HepG2 (cell line): Measurements from ENCODE around the gene SERBP1. TPM values are rescaled to one million over a fixed set of nuclear protein-coding genes. Genes with fewer than 3 reads are reported as not detected.
"Not testable (repeated sequence)": the region's sequence is repeated elsewhere in the genome, so short reads cannot be mapped to it uniquely, and the experiment has no call there.

Source experiments
- ATAC-seq: fragments of 200-7000 bp; cut with Tn5 transposase; 3 replicates; pipeline ENCODE4 v1.9.1; 2020; ENCODE audit warnings: mild to moderate bottlenecking, moderate library complexity
- BruUV-seq: library from RNA; stranded (reverse); fragments of 400-500 nt; replicated peaks from 2 replicates; lab custom pipeline; 2021; lab: Mats Ljungman, UMichigan
- CTCF ChIA-PET: fragments of 300-600 bp; formaldehyde crosslinking; extraction: SDS; loops from one replicate; lab custom pipeline; 2021; ENCODE audit warnings: low total read pairs, inconsistent platforms, low intra/inter-chr PET ratio; lab: Yijun Ruan, JAX
- POLR2A ChIA-PET: fragments of 350-600 bp; sonication (Branson Sonifier 250); formaldehyde crosslinking; loops from one replicate; lab custom pipeline; 2020; ENCODE audit warnings: antibody characterized with exemption, inconsistent platforms; lab: Yijun Ruan, JAX
- DNase-seq: peaks from one replicate; pipeline ENCODE4 v3.0.0-alpha.2; 2015; ENCODE audit warnings: low spot score
- FAIRE-seq: peaks from 3 replicates; lab custom pipeline; 2011; peaks lifted over from hg19 to GRCh38; lab: Jason Lieb, UNC
- H2AFZ ChIP-seq: one replicate; pipeline ENCODE4 v1.6.1; 2011; ENCODE audit warnings: low read length, inconsistent platforms
- H3K27ac ChIP-seq: fragments of 300-600 bp; 3 replicates; pipeline ENCODE4 v1.8.0; 2011; ENCODE audit warnings: mixed run types, mild to moderate bottlenecking, mixed read lengths, low read length, inconsistent platforms; ENCODE audit not compliant: insufficient read depth; ENCODE audit errors: extremely low read length
- H3K27me3 ChIP-seq, 2 experiments: fragments of 200-600 bp in 1 of 2; 2 replicates in 1 of 2; 3 replicates in 1 of 2; pipeline versions ENCODE4 v1.6.0 to v1.8.0; 2011; ENCODE audit warnings: low read length in 2 of 2, mild to moderate bottlenecking in 2 of 2, moderate library complexity in 2 of 2, inconsistent platforms in 1 of 2; ENCODE audit not compliant: insufficient read depth in 2 of 2, control insufficient read depth in 1 of 2
- H3K36me3 ChIP-seq, 2 experiments: fragments of 200-600 bp in 1 of 2; replicated peaks in 1 of 2; 2 replicates in 1 of 2; 3 replicates in 1 of 2; pipeline versions ENCODE4 v1.5.1 to v1.8.0; 2011; ENCODE audit warnings: low read length in 2 of 2, inconsistent platforms in 1 of 2; ENCODE audit not compliant: insufficient read depth in 2 of 2, control insufficient read depth in 1 of 2
- H3K4me1 ChIP-seq: 2 replicates; pipeline ENCODE4 v1.5.1; 2012; ENCODE audit warnings: low read length, inconsistent platforms; ENCODE audit not compliant: insufficient read depth
- H3K4me2 ChIP-seq: 2 replicates; pipeline ENCODE4 v1.6.0; 2011; ENCODE audit warnings: low read depth, low read length, inconsistent platforms
- H3K4me3 ChIP-seq, 3 experiments: fragments of 200-600 bp in 1 of 3; sonication (generic), shearing (Covaris generic) in 1 of 3; replicated peaks in 1 of 3; 2 replicates each; pipeline ENCODE4 v1.5.1; 2011 to 2016; ENCODE audit warnings: low read length in 3 of 3, inconsistent platforms in 2 of 3, low read depth in 2 of 3, mild to moderate bottlenecking in 2 of 3, control low read depth in 1 of 3, mixed read lengths in 1 of 3; ENCODE audit not compliant: insufficient read depth in 1 of 3
- H3K79me2 ChIP-seq: one replicate; pipeline ENCODE4 v1.6.1; 2011; ENCODE audit warnings: low read length, inconsistent platforms; ENCODE audit not compliant: insufficient read depth
- H3K9ac ChIP-seq: 2 replicates; pipeline ENCODE4 v1.6.0; 2011; ENCODE audit warnings: mild to moderate bottlenecking, low read depth, low read length, inconsistent platforms; ENCODE audit not compliant: insufficient read depth
- H3K9me3 ChIP-seq: 2 replicates; pipeline ENCODE4 v1.5.1; 2012; ENCODE audit warnings: mild to moderate bottlenecking, low read length
- H4K20me1 ChIP-seq: 2 replicates; pipeline ENCODE4 v1.6.0; 2011; ENCODE audit warnings: inconsistent platforms, mild to moderate bottlenecking, low read length, moderate library complexity; ENCODE audit not compliant: insufficient read depth
- MED13 ChIP-seq: sonication (generic); formaldehyde crosslinking; IDR thresholded peaks from 2 replicates; pipeline ENCODE4 v1.5.0; 2020; ENCODE audit warnings: missing genetic modification reagents
- SIN3B ChIP-seq: fragments of 150-350 bp; IDR thresholded peaks from 2 replicates; pipeline ENCODE4 v1.6.1; 2014; ENCODE audit warnings: low read length
- TBL1XR1 ChIP-seq: fragments of 150-350 bp; IDR thresholded peaks from 2 replicates; pipeline ENCODE4 v1.6.1; 2014; ENCODE audit warnings: borderline replicate concordance, low read length; ENCODE audit not compliant: partially characterized antibody
- ZKSCAN5 ChIP-seq: sonication (generic); formaldehyde crosslinking; IDR thresholded peaks from 2 replicates; pipeline ENCODE4 v1.5.1; 2020; ENCODE audit warnings: mild to moderate bottlenecking, missing genetic modification reagents
- ZMYM3 ChIP-seq: sonication (generic); formaldehyde crosslinking; IDR thresholded peaks from 2 replicates; pipeline ENCODE4 v1.5.1; 2020; ENCODE audit warnings: mild to moderate bottlenecking, missing genetic modification reagents
- ZNF260 ChIP-seq: sonication (generic); formaldehyde crosslinking; IDR thresholded peaks from 2 replicates; pipeline ENCODE4 v1.4.0; 2020; ENCODE audit warnings: missing genetic modification reagents, low read depth, mild to moderate bottlenecking, borderline replicate concordance
- WGBS: methylation state at CpG from one replicate; pipeline ENCODE4 v1.1.6; 2017; ENCODE audit warnings: low lambda C conversion rate; 5-methylcytosine and 5-hydroxymethylcytosine counted together
- in situ Hi-C: cut with HindIII; loops from 2 replicates; pipeline ENCODE4 v1.10.0; 2017; ENCODE audit warnings: low pct_unique_long_range_greater_than_20kb; ENCODE audit not compliant: extremely low pct_ligation_motif_present
- intact Hi-C: fragments of 100-400 bp; cut with micrococcal nuclease; formaldehyde crosslinking; loops from one replicate; pipeline ENCODE4 v1.10.0; 2022; ENCODE audit not compliant: unreplicated experiment
- polyA plus RNA-seq, 8 experiments: library from polyadenylated mRNA; depleted of rRNA in 3 of 8; stranded (reverse) in 7 of 8; unstranded in 1 of 8; fragments of >200 nt; fragmentation: Illumina TruSeq in 4 of 8; extraction: Trizol in 4 of 8; gene quantifications; 2 replicates each; pipeline versions ENCODE4 v1.2.1 to v1.2.3, GENCODE V29; 2011 to 2016; ENCODE audit warnings: low read depth in 4 of 8, missing spikeins in 1 of 8, mixed read lengths in 1 of 8; ENCODE audit not compliant: insufficient read depth in 1 of 8
- total RNA-seq, 5 experiments: library from RNA; depleted of rRNA; stranded (reverse); fragments of >200 nt; fragmentation: Illumina TruSeq; extraction: Trizol; gene quantifications; 2 replicates each; pipeline ENCODE4 v1.2.3, GENCODE V29; 2016; ENCODE audit warnings: low read depth in 1 of 5
- TF ChIP-seq, protein P1 (sequence below): sonication (generic); formaldehyde crosslinking; IDR thresholded peaks from 2 replicates; pipeline ENCODE4 v1.5.0; 2020; ENCODE audit warnings: mild to moderate bottlenecking, missing genetic modification reagents, borderline replicate concordance
- TF ChIP-seq, protein P2 (sequence below): sonication (generic); formaldehyde crosslinking; IDR thresholded peaks from 2 replicates; pipeline ENCODE4 v1.5.0; 2020; ENCODE audit warnings: missing genetic modification reagents, mild to moderate bottlenecking, borderline replicate concordance

SERBP1 gene
- total and polyA plus RNA-seq, 2 of the 13 experiments (the other 11 are each of a cell fraction or from before 2014, with no cell fraction given) = 175 to 281 TPM

DNA sequence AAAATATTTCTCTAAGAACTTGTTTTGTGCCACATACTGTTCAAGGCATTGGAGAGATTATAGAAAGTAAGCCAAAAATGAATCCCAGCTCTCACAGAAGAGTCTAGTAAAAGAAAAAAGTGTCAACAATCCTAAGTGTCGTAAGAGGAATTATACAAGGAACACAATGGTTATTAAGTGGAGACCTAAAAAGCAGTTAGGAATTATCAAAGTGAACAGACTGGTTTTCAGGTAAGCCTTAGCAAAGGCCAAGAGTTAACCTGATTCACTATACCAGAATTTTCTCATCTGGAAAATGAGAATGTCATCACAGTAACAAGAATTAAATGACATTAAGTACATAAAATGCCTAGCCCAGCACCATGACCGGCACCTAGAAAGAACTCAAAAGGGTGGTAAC, 15.6 kb downstream of the SERBP1 start (continued):
- TF ChIP-seq, protein P1, sequence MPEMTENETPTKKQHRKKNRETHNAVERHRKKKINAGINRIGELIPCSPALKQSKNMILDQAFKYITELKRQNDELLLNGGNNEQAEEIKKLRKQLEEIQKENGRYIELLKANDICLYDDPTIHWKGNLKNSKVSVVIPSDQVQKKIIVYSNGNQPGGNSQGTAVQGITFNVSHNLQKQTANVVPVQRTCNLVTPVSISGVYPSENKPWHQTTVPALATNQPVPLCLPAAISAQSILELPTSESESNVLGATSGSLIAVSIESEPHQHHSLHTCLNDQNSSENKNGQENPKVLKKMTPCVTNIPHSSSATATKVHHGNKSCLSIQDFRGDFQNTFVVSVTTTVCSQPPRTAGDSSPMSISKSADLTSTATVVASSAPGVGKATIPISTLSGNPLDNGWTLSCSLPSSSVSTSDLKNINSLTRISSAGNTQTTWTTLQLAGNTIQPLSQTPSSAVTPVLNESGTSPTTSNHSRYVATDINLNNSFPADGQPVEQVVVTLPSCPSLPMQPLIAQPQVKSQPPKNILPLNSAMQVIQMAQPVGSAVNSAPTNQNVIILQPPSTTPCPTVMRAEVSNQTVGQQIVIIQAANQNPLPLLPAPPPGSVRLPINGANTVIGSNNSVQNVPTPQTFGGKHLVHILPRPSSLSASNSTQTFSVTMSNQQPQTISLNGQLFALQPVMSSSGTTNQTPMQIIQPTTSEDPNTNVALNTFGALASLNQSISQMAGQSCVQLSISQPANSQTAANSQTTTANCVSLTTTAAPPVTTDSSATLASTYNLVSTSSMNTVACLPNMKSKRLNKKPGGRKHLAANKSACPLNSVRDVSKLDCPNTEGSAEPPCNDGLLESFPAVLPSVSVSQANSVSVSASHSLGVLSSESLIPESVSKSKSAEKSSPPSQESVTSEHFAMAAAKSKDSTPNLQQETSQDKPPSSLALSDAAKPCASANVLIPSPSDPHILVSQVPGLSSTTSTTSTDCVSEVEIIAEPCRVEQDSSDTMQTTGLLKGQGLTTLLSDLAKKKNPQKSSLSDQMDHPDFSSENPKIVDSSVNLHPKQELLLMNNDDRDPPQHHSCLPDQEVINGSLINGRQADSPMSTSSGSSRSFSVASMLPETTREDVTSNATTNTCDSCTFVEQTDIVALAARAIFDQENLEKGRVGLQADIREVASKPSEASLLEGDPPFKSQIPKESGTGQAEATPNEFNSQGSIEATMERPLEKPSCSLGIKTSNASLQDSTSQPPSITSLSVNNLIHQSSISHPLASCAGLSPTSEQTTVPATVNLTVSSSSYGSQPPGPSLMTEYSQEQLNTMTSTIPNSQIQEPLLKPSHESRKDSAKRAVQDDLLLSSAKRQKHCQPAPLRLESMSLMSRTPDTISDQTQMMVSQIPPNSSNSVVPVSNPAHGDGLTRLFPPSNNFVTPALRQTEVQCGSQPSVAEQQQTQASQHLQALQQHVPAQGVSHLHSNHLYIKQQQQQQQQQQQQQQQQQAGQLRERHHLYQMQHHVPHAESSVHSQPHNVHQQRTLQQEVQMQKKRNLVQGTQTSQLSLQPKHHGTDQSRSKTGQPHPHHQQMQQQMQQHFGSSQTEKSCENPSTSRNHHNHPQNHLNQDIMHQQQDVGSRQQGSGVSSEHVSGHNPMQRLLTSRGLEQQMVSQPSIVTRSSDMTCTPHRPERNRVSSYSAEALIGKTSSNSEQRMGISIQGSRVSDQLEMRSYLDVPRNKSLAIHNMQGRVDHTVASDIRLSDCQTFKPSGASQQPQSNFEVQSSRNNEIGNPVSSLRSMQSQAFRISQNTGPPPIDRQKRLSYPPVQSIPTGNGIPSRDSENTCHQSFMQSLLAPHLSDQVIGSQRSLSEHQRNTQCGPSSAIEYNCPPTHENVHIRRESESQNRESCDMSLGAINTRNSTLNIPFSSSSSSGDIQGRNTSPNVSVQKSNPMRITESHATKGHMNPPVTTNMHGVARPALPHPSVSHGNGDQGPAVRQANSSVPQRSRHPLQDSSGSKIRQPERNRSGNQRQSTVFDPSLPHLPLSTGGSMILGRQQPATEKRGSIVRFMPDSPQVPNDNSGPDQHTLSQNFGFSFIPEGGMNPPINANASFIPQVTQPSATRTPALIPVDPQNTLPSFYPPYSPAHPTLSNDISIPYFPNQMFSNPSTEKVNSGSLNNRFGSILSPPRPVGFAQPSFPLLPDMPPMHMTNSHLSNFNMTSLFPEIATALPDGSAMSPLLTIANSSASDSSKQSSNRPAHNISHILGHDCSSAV (CRISPR knock-in tag) = no peak
- TF ChIP-seq SIN3B (no peak), TBL1XR1 (no peak), MED13 (no peak), ZMYM3 (no peak), ZNF260 (CRISPR knock-in tag) (no peak), ZKSCAN5 (CRISPR knock-in tag) (no peak)
- TF ChIP-seq, protein P2, sequence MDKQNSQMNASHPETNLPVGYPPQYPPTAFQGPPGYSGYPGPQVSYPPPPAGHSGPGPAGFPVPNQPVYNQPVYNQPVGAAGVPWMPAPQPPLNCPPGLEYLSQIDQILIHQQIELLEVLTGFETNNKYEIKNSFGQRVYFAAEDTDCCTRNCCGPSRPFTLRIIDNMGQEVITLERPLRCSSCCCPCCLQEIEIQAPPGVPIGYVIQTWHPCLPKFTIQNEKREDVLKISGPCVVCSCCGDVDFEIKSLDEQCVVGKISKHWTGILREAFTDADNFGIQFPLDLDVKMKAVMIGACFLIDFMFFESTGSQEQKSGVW (CRISPR knock-in tag) = no peak
- TF ChIP-seq, all 625 proteins: peak for 0

DNA sequence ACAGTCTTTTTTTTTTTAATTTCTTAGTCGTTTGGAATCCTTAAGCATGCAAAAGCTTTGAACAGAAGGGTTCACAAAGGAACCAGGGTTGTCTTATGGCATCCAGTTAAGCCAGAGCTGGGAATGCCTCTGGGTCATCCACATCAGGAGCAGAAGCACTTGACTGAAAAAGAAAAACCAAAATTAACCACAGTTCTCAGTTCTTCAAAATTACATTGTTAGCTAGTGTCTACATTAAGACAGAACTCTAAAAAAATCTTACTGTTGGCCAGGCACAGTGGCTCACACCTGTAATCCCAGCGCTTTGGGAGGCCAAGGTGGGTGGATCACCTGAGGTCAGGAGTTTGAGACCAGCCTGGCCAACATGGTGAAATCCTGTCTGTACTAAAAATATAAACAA, 17.1 kb downstream of the SERBP1 start:
- H3K9me3 ChIP-seq, ATAC-seq, H3K4me2 ChIP-seq, H3K79me2 ChIP-seq, intact Hi-C loops, H3K27me3 ChIP-seq, H3K4me1 ChIP-seq, FAIRE-seq, H2AFZ ChIP-seq, H3K27ac ChIP-seq, H3K9ac ChIP-seq, DNase-seq, H3K4me3 ChIP-seq, BruUV-seq, CTCF ChIA-PET: not testable (repeated sequence)
- in situ Hi-C loops = loop anchor here (25.0 kb wide), 1 partner anchor 476 kb away; no protein-coding TSS in a partner anchor
- POLR2A ChIA-PET = interaction anchor here (1.3 kb wide), 1 partner anchor 10 kb away, joined by 3 read pairs; no protein-coding TSS in a partner anchor
- Histone ChIP-seq H3K36me3 (peaks cover 10 to 59% of the 10 kb centered on the region in 2 experiments), H4K20me1 (peaks cover 28% of the 10 kb centered on the region)
- WGBS = 95% methylated on average over 2 of the region's 2 CpGs
